ENCODE measurements around the gene RPL13.

The RPL13 gene

DNA sequence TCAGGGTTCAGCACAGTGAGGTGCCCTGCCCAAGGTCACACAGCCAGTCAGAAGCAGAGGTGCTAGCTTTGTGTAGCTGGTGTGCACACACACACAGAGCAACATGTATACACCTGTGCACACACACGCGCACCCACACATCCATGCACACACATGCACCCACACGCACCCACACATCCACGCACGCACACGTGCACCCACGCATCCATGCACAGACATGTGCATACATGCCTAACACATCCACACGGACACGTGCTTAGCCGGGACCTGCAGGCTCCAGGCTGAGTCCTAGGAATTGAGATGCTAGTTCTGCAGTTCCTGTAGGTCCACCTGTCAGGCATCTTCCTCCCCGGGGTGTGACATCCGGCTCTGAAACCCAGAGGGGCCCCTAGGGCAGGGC is 39.9 kb downstream of the RPL13 start:
- in situ Hi-C loops (cut with MboI; ENCODE audit: low sequenced_read_pairs, unreplicated experiment): no loop called here
- DNase-seq (ENCODE audit: low spot score): no peak
- TF ChIP-seq, protein P1, sequence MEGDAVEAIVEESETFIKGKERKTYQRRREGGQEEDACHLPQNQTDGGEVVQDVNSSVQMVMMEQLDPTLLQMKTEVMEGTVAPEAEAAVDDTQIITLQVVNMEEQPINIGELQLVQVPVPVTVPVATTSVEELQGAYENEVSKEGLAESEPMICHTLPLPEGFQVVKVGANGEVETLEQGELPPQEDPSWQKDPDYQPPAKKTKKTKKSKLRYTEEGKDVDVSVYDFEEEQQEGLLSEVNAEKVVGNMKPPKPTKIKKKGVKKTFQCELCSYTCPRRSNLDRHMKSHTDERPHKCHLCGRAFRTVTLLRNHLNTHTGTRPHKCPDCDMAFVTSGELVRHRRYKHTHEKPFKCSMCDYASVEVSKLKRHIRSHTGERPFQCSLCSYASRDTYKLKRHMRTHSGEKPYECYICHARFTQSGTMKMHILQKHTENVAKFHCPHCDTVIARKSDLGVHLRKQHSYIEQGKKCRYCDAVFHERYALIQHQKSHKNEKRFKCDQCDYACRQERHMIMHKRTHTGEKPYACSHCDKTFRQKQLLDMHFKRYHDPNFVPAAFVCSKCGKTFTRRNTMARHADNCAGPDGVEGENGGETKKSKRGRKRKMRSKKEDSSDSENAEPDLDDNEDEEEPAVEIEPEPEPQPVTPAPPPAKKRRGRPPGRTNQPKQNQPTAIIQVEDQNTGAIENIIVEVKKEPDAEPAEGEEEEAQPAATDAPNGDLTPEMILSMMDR (IDR thresholded peaks at IDR 0.05; ENCODE audit: borderline replicate concordance, control extremely low read depth, extremely low read depth, insufficient read depth, missing control alignments): no peak

DNA sequence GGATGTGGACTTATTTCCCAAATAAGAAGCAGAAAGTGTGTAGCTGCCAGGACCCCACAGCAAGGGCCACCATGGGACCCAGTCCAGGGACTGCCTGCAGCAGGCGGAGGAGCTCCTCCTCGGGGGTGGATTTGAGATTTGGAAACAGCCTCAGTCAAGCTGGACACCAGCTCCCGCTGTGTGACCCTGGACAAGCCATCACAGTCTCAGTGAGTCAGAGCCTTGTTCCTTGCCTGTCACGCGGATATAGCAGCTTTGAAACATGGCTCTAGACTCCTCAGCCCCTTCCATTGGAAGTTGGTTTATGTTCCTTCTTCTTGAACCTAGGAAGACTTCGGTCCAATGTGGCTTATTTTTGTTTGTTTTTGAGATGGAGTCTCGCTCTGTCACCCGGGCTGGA is 40.5 kb downstream of the RPL13 start:
- in situ Hi-C loops (cut with MboI; ENCODE audit: low sequenced_read_pairs, unreplicated experiment): no loop called here
- TF ChIP-seq, protein P1 (IDR thresholded peaks at IDR 0.05; ENCODE audit: borderline replicate concordance, control extremely low read depth, extremely low read depth, insufficient read depth, missing control alignments): no peak
- no peak for DNase-seq (ENCODE audit: low spot score)

DNA sequence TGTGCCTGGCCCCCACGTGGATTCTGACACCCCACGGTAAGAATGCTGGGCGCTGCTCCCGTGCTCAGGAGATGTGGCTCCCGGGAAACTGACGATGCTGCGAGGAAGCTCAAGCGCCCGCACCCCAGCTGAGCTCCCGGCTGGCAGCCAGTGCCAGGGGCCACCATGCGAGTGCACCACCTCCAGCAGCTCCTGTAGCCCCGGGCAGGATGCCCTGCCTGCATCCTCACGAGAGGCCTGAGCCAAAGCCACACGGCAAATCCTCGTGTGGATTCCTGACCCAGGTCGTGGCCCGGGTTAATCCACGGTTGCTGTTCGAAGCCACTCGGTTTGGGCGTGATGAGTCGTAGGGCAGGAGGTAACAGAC is 41.4 kb downstream of the RPL13 start:
- in situ Hi-C loops (cut with MboI; ENCODE audit: low sequenced_read_pairs, unreplicated experiment): no loop called here
- TF ChIP-seq, protein P1 (IDR thresholded peaks at IDR 0.05; ENCODE audit: borderline replicate concordance, control extremely low read depth, extremely low read depth, insufficient read depth, missing control alignments): no peak

DNA sequence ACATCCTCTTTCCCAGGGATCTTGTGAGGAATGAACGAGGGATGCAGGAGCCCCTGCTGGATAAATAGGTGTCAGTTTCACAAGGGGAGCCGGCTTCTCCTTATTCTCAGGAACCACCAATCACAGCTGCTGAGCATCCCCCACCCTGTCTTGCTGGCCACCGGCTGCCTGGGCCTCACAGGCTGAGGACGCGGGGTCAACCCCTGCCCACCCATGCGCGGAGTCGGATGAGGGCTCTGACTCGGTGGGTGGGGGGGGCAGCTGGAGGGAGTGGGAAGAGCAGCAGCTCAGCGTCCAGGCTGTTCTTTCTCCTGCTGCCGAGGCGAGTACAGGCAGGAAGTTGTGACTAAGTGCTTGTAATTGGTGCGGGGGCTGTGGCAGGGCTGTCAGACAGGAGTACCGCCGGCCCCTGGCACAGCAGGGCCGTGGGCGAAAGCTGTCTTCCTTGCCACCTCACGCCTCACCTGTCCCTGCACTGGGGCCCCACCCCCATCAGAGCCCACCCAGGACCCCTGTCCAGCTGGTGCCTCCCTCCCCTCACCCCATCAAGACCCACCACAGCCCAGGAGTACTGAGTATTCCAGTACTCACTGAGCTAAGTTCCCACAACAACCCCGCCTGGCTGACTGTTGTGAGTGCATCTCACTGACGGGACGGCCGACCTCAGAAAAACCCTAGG is 41.9 kb downstream of the RPL13 start:
- peak; percentile 78 for DNase-seq (ENCODE audit: low spot score)
- in situ Hi-C loops (cut with MboI; ENCODE audit: low sequenced_read_pairs, unreplicated experiment): no loop called here
- TF ChIP-seq, protein P1 (IDR thresholded peaks at IDR 0.05; ENCODE audit: borderline replicate concordance, control extremely low read depth, extremely low read depth, insufficient read depth, missing control alignments): no peak

More for the DNA sequence above, 41.4 kb downstream of the RPL13 start:
- no peak for DNase-seq (ENCODE audit: low spot score)

DNA sequence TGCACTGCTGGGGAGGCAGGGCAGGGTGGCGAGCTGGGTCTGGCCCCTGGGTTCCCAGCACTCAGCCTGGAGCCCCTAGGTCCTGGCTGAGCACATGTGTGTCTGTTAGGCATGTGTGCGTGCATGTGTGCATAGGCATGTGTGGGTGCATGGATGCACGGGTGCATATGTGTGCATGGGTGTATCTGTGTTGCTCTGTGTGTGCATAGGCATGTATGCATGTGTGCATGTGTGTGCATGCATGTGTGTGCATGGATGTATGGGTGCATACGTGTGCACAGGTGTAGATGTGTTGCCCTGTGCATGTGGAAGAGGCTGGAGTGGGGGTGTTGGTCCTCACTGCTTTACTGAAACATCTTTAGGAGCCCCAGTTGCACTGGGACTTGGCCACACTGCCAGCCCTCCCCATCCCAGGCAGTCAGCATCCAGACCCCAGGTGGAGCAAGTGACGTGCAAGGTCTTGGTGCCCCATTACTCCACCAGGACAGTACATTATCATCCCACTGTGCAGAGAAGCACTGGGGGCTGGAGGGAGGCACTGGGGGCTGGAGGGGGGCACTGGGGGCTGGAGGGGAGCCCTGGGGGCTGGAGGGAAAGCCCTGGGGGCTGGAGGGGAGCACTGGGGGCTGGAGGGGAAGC is 42.6 kb downstream of the RPL13 start:
- TF ChIP-seq, protein P1 (IDR thresholded peaks at IDR 0.05; ENCODE audit: borderline replicate concordance, control extremely low read depth, extremely low read depth, insufficient read depth, missing control alignments): no peak
- DNase-seq (ENCODE audit: low spot score): no peak
- in situ Hi-C loops (cut with MboI; ENCODE audit: low sequenced_read_pairs, unreplicated experiment): no loop called here

DNA sequence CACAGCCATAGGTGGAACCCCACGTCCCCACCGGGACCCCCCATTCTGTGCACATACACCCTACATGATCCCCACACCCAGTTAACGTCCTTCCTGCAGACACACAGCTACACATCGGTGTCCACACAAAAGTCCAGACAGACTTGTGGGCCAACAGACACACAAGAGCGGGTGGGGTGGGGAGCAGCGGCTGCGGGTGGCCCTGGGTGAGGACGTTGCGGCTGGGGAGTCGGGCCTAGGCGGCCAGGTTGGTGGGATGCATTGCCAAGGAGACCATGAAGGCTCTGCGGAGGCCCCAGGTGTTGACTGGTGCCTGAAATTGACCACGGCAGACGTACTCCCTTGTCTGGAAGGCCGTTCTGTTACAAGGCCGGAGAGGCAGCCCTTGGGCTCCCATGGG is 44.3 kb downstream of the RPL13 start:
- in situ Hi-C loops (cut with MboI; ENCODE audit: low sequenced_read_pairs, unreplicated experiment): no loop called here
- TF ChIP-seq, protein P1 (IDR thresholded peaks at IDR 0.05; ENCODE audit: borderline replicate concordance, control extremely low read depth, extremely low read depth, insufficient read depth, missing control alignments): no peak
- no peak for DNase-seq (ENCODE audit: low spot score)
